Memory B cell (primary cell): ENCODE results near the gene DENND6B.
A peak's percentile ranks its signal among the peaks of the same experiment; 100 is the strongest.

Experiments
- ATAC-seq: fragments of 150-1000 bp; cut with Tn5 transposase; 2 replicates; pipeline ENCODE4 v1.10.0; 2021; ENCODE audit warnings: low read depth, mild to moderate bottlenecking, moderate library complexity
- DNase-seq, 2 donors: peaks; one replicate each; pipeline ENCODE4 v3.0.0; 2022; ENCODE audit warnings: low spot score in 2 of 2
- H3K27ac Mint-ChIP-seq: one replicate; pipeline ENCODE4 v1.8.0; 2022; ENCODE audit warnings: mild to moderate bottlenecking, moderate library complexity, mixed read lengths
- H3K27me3 Mint-ChIP-seq: one replicate; pipeline ENCODE4 v1.8.0; 2022; ENCODE audit warnings: mixed read lengths
- H3K36me3 Mint-ChIP-seq: one replicate; pipeline ENCODE4 v1.8.0; 2022; ENCODE audit warnings: mild to moderate bottlenecking, mixed read lengths
- H3K4me1 Mint-ChIP-seq: one replicate; pipeline ENCODE4 v1.8.0; 2022; ENCODE audit warnings: mixed read lengths
- H3K4me3 Mint-ChIP-seq: one replicate; pipeline ENCODE4 v1.8.0; 2022; ENCODE audit warnings: mild to moderate bottlenecking, moderate library complexity, mixed read lengths
- H3K9me3 Mint-ChIP-seq: one replicate; pipeline ENCODE4 v1.8.0; 2022; ENCODE audit warnings: mixed read lengths

The DENND6B gene

GRCh38 chr22:50286275-50286674, 40.5 kb downstream of the DENND6B start:
- DNase-seq: no peak
- no peaks in the 10 kb centered on the region for H3K9me3 Mint-ChIP-seq
- no peak for ATAC-seq
- H3K4me3 Mint-ChIP-seq: no peak overlapping the region
- H3K36me3 Mint-ChIP-seq: no peaks in the 10 kb centered on the region
- H3K4me1 Mint-ChIP-seq: peaks cover 3% of the 10 kb centered on the region
- peaks cover 3% of the 10 kb centered on the region for H3K27me3 Mint-ChIP-seq
- H3K27ac Mint-ChIP-seq: no peak overlapping the region

- H3K27ac Mint-ChIP-seq: no peak overlapping the region
- H3K36me3 Mint-ChIP-seq: no peaks in the 10 kb centered on the region
- no peak overlapping the region for H3K4me3 Mint-ChIP-seq
- no peaks in the 10 kb centered on the region for H3K4me1 Mint-ChIP-seq
- H3K27me3 Mint-ChIP-seq: peaks cover 3% of the 10 kb centered on the region
- ATAC-seq: no peak
- no peaks in the 10 kb centered on the region for H3K9me3 Mint-ChIP-seq
- no peak for DNase-seq
Observed at GRCh38 chr22:50285568-50286229, 41.1 kb downstream of the DENND6B start.

GRCh38 chr22:50284479-50284878, 42.3 kb downstream of the DENND6B start:
- no peaks in the 10 kb centered on the region for H3K36me3 Mint-ChIP-seq
- no peaks in the 10 kb centered on the region for H3K9me3 Mint-ChIP-seq
- H3K4me3 Mint-ChIP-seq: no peak overlapping the region
- no peak overlapping the region for H3K27ac Mint-ChIP-seq
- no peaks in the 10 kb centered on the region for H3K4me1 Mint-ChIP-seq
- no peak for ATAC-seq
- H3K27me3 Mint-ChIP-seq: peaks cover 2% of the 10 kb centered on the region
- no peak for DNase-seq

GRCh38 chr22:50283821-50284220, 43.0 kb downstream of the DENND6B start:
- Mint-ChIP-seq H3K27ac (no peak overlapping the region), H3K4me3 (no peak overlapping the region), H3K9me3 (no peaks in the 10 kb centered on the region)

GRCh38 chr22:50282361-50283155, 44.3 kb downstream of the DENND6B start:
- H3K9me3 Mint-ChIP-seq: no peaks in the 10 kb centered on the region
- peaks cover 2% of the 10 kb centered on the region for H3K27me3 Mint-ChIP-seq
- ATAC-seq: peak; percentile 46
- H3K36me3 Mint-ChIP-seq: no peaks in the 10 kb centered on the region
- no peak for DNase-seq
- no peaks in the 10 kb centered on the region for H3K4me1 Mint-ChIP-seq
- no peak overlapping the region for H3K27ac Mint-ChIP-seq
- H3K4me3 Mint-ChIP-seq: no peak overlapping the region

More at GRCh38 chr22:50283821-50284220, 43.0 kb downstream of the DENND6B start:
- Mint-ChIP-seq H3K27me3 (peaks cover 2% of the 10 kb centered on the region), H3K36me3 (no peaks in the 10 kb centered on the region), H3K4me1 (no peaks in the 10 kb centered on the region)
- DNase-seq: no peak
- ATAC-seq: no peak

GRCh38 chr22:50281957-50282356, 44.9 kb downstream of the DENND6B start:
- no peaks in the 10 kb centered on the region for H3K36me3 Mint-ChIP-seq
- H3K27me3 Mint-ChIP-seq: peaks cover 2% of the 10 kb centered on the region
- no peaks in the 10 kb centered on the region for H3K9me3 Mint-ChIP-seq
- H3K4me3 Mint-ChIP-seq: no peak overlapping the region
- no peak for ATAC-seq
- no peak for DNase-seq
- no peak overlapping the region for H3K27ac Mint-ChIP-seq
- H3K4me1 Mint-ChIP-seq: no peaks in the 10 kb centered on the region

- Mint-ChIP-seq H3K36me3 (no peaks in the 10 kb centered on the region), H3K27me3 (peaks cover 2% of the 10 kb centered on the region), H3K27ac (no peak overlapping the region), H3K4me1 (no peaks in the 10 kb centered on the region), H3K9me3 (no peaks in the 10 kb centered on the region), H3K4me3 (no peak overlapping the region)
- ATAC-seq (no peak), DNase-seq (no peak)
Observed at GRCh38 chr22:50281384-50281760, 45.4 kb downstream of the DENND6B start.

GRCh38 chr22:50280708-50281383, 46.0 kb downstream of the DENND6B start:
- no peak overlapping the region for H3K27ac Mint-ChIP-seq
- H3K4me3 Mint-ChIP-seq: no peak overlapping the region
- no peak for DNase-seq
- ATAC-seq: no peak
- H3K27me3 Mint-ChIP-seq: peaks cover 2% of the 10 kb centered on the region
- no peaks in the 10 kb centered on the region for H3K36me3 Mint-ChIP-seq
- no peaks in the 10 kb centered on the region for H3K9me3 Mint-ChIP-seq
- peaks cover 2% of the 10 kb centered on the region for H3K4me1 Mint-ChIP-seq

GRCh38 chr22:50280022-50280707, 46.6 kb downstream of the DENND6B start:
- peaks cover 3% of the 10 kb centered on the region for H3K4me1 Mint-ChIP-seq
- no peak overlapping the region for H3K27ac Mint-ChIP-seq
- H3K27me3 Mint-ChIP-seq: no peaks in the 10 kb centered on the region
- DNase-seq: no peak
- H3K36me3 Mint-ChIP-seq: no peaks in the 10 kb centered on the region
- no peak overlapping the region for H3K4me3 Mint-ChIP-seq
- no peak for ATAC-seq
- H3K9me3 Mint-ChIP-seq: no peaks in the 10 kb centered on the region

GRCh38 chr22:50278956-50279619, 47.7 kb downstream of the DENND6B start:
- ATAC-seq (no peak), DNase-seq (no peak)
- Mint-ChIP-seq H3K4me3 (no peak overlapping the region), H3K27ac (no peak overlapping the region), H3K27me3 (no peaks in the 10 kb centered on the region), H3K36me3 (no peaks in the 10 kb centered on the region), H3K4me1 (peaks cover 6% of the 10 kb centered on the region), H3K9me3 (no peaks in the 10 kb centered on the region)

GRCh38 chr22:50278461-50278860, 48.4 kb downstream of the DENND6B start:
- no peak for ATAC-seq
- Mint-ChIP-seq H3K4me3 (no peak overlapping the region), H3K36me3 (no peaks in the 10 kb centered on the region), H3K9me3 (no peaks in the 10 kb centered on the region), H3K27ac (no peak overlapping the region), H3K27me3 (no peaks in the 10 kb centered on the region), H3K4me1 (peaks cover 9% of the 10 kb centered on the region)
- no peak for DNase-seq

- no peak overlapping the region for H3K4me3 Mint-ChIP-seq
Observed at GRCh38 chr22:50277761-50278160, 49.1 kb downstream of the DENND6B start.

GRCh38 chr22:50276143-50276542, 50.7 kb downstream of the DENND6B start:
- H3K4me3 Mint-ChIP-seq: no peak overlapping the region
- peaks cover 2% of the 10 kb centered on the region for H3K27me3 Mint-ChIP-seq
- no peaks in the 10 kb centered on the region for H3K9me3 Mint-ChIP-seq
- H3K36me3 Mint-ChIP-seq: no peaks in the 10 kb centered on the region
- peaks cover 9% of the 10 kb centered on the region for H3K4me1 Mint-ChIP-seq
- no peak overlapping the region for H3K27ac Mint-ChIP-seq
- ATAC-seq (peak; percentile 74), DNase-seq (peak; percentile 30 to 79)

More at GRCh38 chr22:50277761-50278160, 49.1 kb downstream of the DENND6B start:
- Mint-ChIP-seq H3K27me3 (peaks cover under 1% of the 10 kb centered on the region), H3K27ac (no peak overlapping the region), H3K4me1 (peaks cover 9% of the 10 kb centered on the region), H3K36me3 (no peaks in the 10 kb centered on the region), H3K9me3 (no peaks in the 10 kb centered on the region)
- no peak for ATAC-seq
- no peak for DNase-seq
